ENCODE results near the gene PDE11A. TPM values are rescaled to one million over a fixed set of nuclear protein-coding genes. Genes with fewer than 3 reads are reported as not detected.

PDE11A gene
- total RNA-seq, 1 experiment from 2014 or later, result 0.61 TPM

DNA sequence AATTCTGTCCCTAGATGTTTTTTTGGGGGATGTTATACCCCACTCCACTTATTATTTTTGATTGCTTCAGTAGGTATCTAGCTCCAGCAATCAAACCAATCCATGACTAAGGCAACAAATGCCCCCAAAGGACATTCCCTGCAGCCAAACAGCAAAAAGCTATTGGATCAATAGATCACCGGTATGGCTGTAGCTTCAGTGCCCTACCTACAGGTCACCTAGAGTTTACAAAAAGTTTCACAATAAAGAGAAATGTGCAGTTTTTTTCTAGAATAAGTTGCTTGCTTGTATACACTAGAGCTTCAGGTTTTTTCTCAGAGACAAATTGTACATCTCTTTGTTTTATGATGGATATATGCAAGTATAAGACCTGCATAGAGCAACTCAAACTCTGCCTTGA lies 27.7 kb downstream of the PDE11A start:
- ATAC-seq, result no peak
- H3K27ac ChIP-seq (ENCODE audit: low read depth, low read length), result no peak overlapping the region
- H3K9me2 ChIP-seq (ENCODE audit: insufficient read depth), result no peaks in the 10 kb centered on the region
- no peak overlapping the region for H3K9ac ChIP-seq (ENCODE audit: low read length)
- H3K4me1 ChIP-seq (ENCODE audit: control insufficient read depth in 1 of 2, insufficient read depth in 2 of 2, low read length in 2 of 2), result no peaks in the 10 kb centered on the region
- H3K4me3 ChIP-seq (replicated peaks in 1 of 2; ENCODE audit: low read depth in 1 of 2, low read length in 2 of 2), result no peak overlapping the region
- no peak overlapping the region for H2AFZ ChIP-seq (ENCODE audit: low read depth, low read length, poor library complexity, severe bottlenecking)
- ChIA-PET POLR2A (no interaction called here), RAD21 (ENCODE audit: low non-redundant PET in 1 of 2, low total read pairs in 2 of 2, uncharacterized antibody in 2 of 2, unreplicated experiment in 2 of 2) (no interaction called here), CTCF (no interaction called here)
- intact Hi-C loops (cut with micrococcal nuclease), result no loop called here
- H3K4me2 ChIP-seq (ENCODE audit: low read length), result no peak overlapping the region
- BruUV-seq (replicated peaks), result no TSS peak
- TF ChIP-seq EGR1 (IDR thresholded peaks at IDR 0.05; ENCODE audit: low read depth) (no peak), EZH2phosphoT487 (IDR thresholded peaks at IDR 0.05; ENCODE audit: borderline replicate concordance) (no peak), TCF7L2 (IDR thresholded peaks at IDR 0.05; ENCODE audit: borderline replicate concordance, extremely low read depth, insufficient read depth, insufficient read length) (no peak), ZFX (IDR thresholded peaks at IDR 0.05) (no peak), ZNF274 (IDR thresholded peaks at IDR 0.05; ENCODE audit: low read depth, low read length) (no peak), CEBPB (IDR thresholded peaks at IDR 0.05; ENCODE audit: low read depth) (no peak), CTCF (IDR thresholded peaks at IDR 0.05 in 2 of 3, conservative IDR thresholded peaks at IDR 0.05 in 1 of 3; ENCODE audit: borderline replicate concordance in 1 of 3, insufficient read depth in 1 of 3, low read depth in 2 of 3, low read length in 2 of 3) (no peak), SRF (IDR thresholded peaks at IDR 0.05; ENCODE audit: low read depth) (no peak)
- no peaks in the 10 kb centered on the region for H3K36me3 ChIP-seq (ENCODE audit: control insufficient read depth in 1 of 2, insufficient read depth in 2 of 2, low read length in 2 of 2)
- no peaks in the 10 kb centered on the region for H3K9me3 ChIP-seq (ENCODE audit: control insufficient read depth in 1 of 2, insufficient read depth in 1 of 2, low read depth in 1 of 2, low read length in 2 of 2)
- no peaks in the 10 kb centered on the region for H3K79me2 ChIP-seq (ENCODE audit: insufficient read depth, low read length)
- H3K27me3 ChIP-seq (ENCODE audit: insufficient read depth, low read length), result no peaks in the 10 kb centered on the region
- no peaks in the 10 kb centered on the region for H4K20me1 ChIP-seq (ENCODE audit: insufficient read depth)
- DNase-seq (ENCODE audit: low read depth, low spot score), result no peak

GRCh38 chr2:178043266-178043665 lies 29.3 kb downstream of the PDE11A start:
- ChIA-PET CTCF (no interaction called here), POLR2A (no interaction called here), RAD21 (ENCODE audit: low non-redundant PET in 1 of 2, low total read pairs in 2 of 2, uncharacterized antibody in 2 of 2, unreplicated experiment in 2 of 2) (no interaction called here)
- Histone ChIP-seq H3K9me3 (ENCODE audit: control insufficient read depth in 1 of 2, insufficient read depth in 1 of 2, low read depth in 1 of 2, low read length in 2 of 2) (no peaks in the 10 kb centered on the region), H3K4me3 (replicated peaks in 1 of 2; ENCODE audit: low read depth in 1 of 2, low read length in 2 of 2) (no peak overlapping the region), H3K79me2 (ENCODE audit: insufficient read depth, low read length) (no peaks in the 10 kb centered on the region), H4K20me1 (ENCODE audit: insufficient read depth) (no peaks in the 10 kb centered on the region), H3K9ac (ENCODE audit: low read length) (no peak overlapping the region), H3K36me3 (ENCODE audit: control insufficient read depth in 1 of 2, insufficient read depth in 2 of 2, low read length in 2 of 2) (no peaks in the 10 kb centered on the region), H2AFZ (ENCODE audit: low read depth, low read length, poor library complexity, severe bottlenecking) (no peak overlapping the region), H3K4me2 (ENCODE audit: low read length) (no peak overlapping the region), H3K9me2 (ENCODE audit: insufficient read depth) (no peaks in the 10 kb centered on the region), H3K27me3 (ENCODE audit: insufficient read depth, low read length) (no peaks in the 10 kb centered on the region), H3K4me1 (ENCODE audit: control insufficient read depth in 1 of 2, insufficient read depth in 2 of 2, low read length in 2 of 2) (no peaks in the 10 kb centered on the region), H3K27ac (ENCODE audit: low read depth, low read length) (no peak overlapping the region)
- BruUV-seq (replicated peaks), result no TSS peak
- no peak for ATAC-seq
- DNase-seq (ENCODE audit: low read depth, low spot score), result no peak
- intact Hi-C loops (cut with micrococcal nuclease), result no loop called here
- TF ChIP-seq SIN3A (IDR thresholded peaks at IDR 0.05; ENCODE audit: low read depth) (no peak), ZNF274 (IDR thresholded peaks at IDR 0.05; ENCODE audit: low read depth, low read length) (no peak), RAD21 (IDR thresholded peaks at IDR 0.05; ENCODE audit: low read depth) (no peak), YY1 (IDR thresholded peaks at IDR 0.05; ENCODE audit: extremely low read depth, insufficient replicate concordance, low read depth, low read length) (no peak), MAX (IDR thresholded peaks at IDR 0.05) (no peak), POLR2AphosphoS5 (IDR thresholded peaks at IDR 0.05; ENCODE audit: low read depth, low read length) (no peak), ELF1 (IDR thresholded peaks at IDR 0.05; ENCODE audit: borderline replicate concordance, low read depth) (no peak), SRF (IDR thresholded peaks at IDR 0.05; ENCODE audit: low read depth) (no peak), SP1 (IDR thresholded peaks at IDR 0.05; ENCODE audit: low read depth) (no peak), EGR1 (IDR thresholded peaks at IDR 0.05; ENCODE audit: low read depth) (no peak), ZFX (IDR thresholded peaks at IDR 0.05) (no peak), CBX3 (IDR thresholded peaks at IDR 0.05; ENCODE audit: low read depth) (no peak), POLR2A (IDR thresholded peaks at IDR 0.05; ENCODE audit: borderline replicate concordance, extremely low read depth, insufficient read depth, insufficient read length) (no peak)
- TF ChIP-seq, protein P1, sequence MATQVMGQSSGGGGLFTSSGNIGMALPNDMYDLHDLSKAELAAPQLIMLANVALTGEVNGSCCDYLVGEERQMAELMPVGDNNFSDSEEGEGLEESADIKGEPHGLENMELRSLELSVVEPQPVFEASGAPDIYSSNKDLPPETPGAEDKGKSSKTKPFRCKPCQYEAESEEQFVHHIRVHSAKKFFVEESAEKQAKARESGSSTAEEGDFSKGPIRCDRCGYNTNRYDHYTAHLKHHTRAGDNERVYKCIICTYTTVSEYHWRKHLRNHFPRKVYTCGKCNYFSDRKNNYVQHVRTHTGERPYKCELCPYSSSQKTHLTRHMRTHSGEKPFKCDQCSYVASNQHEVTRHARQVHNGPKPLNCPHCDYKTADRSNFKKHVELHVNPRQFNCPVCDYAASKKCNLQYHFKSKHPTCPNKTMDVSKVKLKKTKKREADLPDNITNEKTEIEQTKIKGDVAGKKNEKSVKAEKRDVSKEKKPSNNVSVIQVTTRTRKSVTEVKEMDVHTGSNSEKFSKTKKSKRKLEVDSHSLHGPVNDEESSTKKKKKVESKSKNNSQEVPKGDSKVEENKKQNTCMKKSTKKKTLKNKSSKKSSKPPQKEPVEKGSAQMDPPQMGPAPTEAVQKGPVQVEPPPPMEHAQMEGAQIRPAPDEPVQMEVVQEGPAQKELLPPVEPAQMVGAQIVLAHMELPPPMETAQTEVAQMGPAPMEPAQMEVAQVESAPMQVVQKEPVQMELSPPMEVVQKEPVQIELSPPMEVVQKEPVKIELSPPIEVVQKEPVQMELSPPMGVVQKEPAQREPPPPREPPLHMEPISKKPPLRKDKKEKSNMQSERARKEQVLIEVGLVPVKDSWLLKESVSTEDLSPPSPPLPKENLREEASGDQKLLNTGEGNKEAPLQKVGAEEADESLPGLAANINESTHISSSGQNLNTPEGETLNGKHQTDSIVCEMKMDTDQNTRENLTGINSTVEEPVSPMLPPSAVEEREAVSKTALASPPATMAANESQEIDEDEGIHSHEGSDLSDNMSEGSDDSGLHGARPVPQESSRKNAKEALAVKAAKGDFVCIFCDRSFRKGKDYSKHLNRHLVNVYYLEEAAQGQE (IDR thresholded peaks at IDR 0.05; ENCODE audit: low read depth), result no peak
